Erythroblast (primary cell): Measurements from ENCODE around the gene FERMT2.

Experiments used
- GATA1 ChIP-seq: IDR thresholded peaks from 2 replicates; pipeline ENCODE4 v1.6.1; 2011; ENCODE audit warnings: low read depth, mild to moderate bottlenecking, control low read depth, low read length, moderate library complexity
- POLR2A ChIP-seq: IDR thresholded peaks from 2 replicates; pipeline ENCODE4 v1.6.1; 2011; ENCODE audit warnings: mild to moderate bottlenecking, low read length

- no peak for TF ChIP-seq POLR2A
- TF ChIP-seq GATA1 = no peak
These were observed 105.8 kb downstream of the FERMT2 start for GRCh38 chr14:52845081-52845480.
